Measurements from ENCODE around the gene NACC2.

NACC2 gene

GRCh38 chr9:136020206-136020605 lies 74.9 kb downstream of the NACC2 start:
- DNase-seq, result no peak

- no peak for DNase-seq
Measured at GRCh38 chr9:136019681-136020060, 75.4 kb downstream of the NACC2 start.

- no peak for DNase-seq
Measured at GRCh38 chr9:136019041-136019680, 75.9 kb downstream of the NACC2 start.

GRCh38 chr9:136018257-136019031 lies 76.6 kb downstream of the NACC2 start:
- no peak for DNase-seq

GRCh38 chr9:136017289-136018190 lies 77.5 kb downstream of the NACC2 start:
- DNase-seq, result no peak

GRCh38 chr9:136016572-136017288 lies 78.4 kb downstream of the NACC2 start:
- no peak for DNase-seq

GRCh38 chr9:136015656-136016571 lies 79.2 kb downstream of the NACC2 start:
- DNase-seq, result no peak

- no peak for DNase-seq
Measured at GRCh38 chr9:136014924-136015633, 80.0 kb downstream of the NACC2 start.

- no peak for DNase-seq
Measured at GRCh38 chr9:136014147-136014923, 80.8 kb downstream of the NACC2 start.

GRCh38 chr9:136013524-136014034 lies 81.5 kb downstream of the NACC2 start:
- no peak for DNase-seq

- DNase-seq, result no peak
Measured at GRCh38 chr9:136013116-136013515, 82.0 kb downstream of the NACC2 start.

GRCh38 chr9:136012651-136013050 lies 82.4 kb downstream of the NACC2 start:
- peak; percentile 26 for DNase-seq

GRCh38 chr9:136011703-136012496 lies 83.2 kb downstream of the NACC2 start:
- peak; percentile 54 for DNase-seq

GRCh38 chr9:136011376-136011702 lies 83.8 kb downstream of the NACC2 start:
- no peak for DNase-seq

- DNase-seq, result no peak
Measured at GRCh38 chr9:136010615-136011361, 84.3 kb downstream of the NACC2 start.

GRCh38 chr9:136010176-136010575 lies 84.9 kb downstream of the NACC2 start:
- DNase-seq, result no peak

- DNase-seq, result no peak
Measured at GRCh38 chr9:136009516-136009915, 85.6 kb downstream of the NACC2 start.

GRCh38 chr9:136008693-136008997 lies 86.4 kb downstream of the NACC2 start:
- no peak for DNase-seq

Data from fibroblast of upper back skin (primary cell).